Neuron (in vitro differentiated cells): Measurements from ENCODE around the gene EMP2.
"Not testable (repeated sequence)": the region's sequence is repeated elsewhere in the genome, so short reads cannot be mapped to it uniquely, and the experiment has no call there.

ENCODE experiments used
- H2AFZ ChIP-seq: one replicate; pipeline ENCODE4 v1.6.1; 2013; ENCODE audit warnings: low read depth, mild to moderate bottlenecking, inconsistent platforms, low read length, moderate library complexity
- H3K27me3 ChIP-seq: one replicate; pipeline ENCODE4 v1.6.1; 2013; ENCODE audit warnings: low read length; ENCODE audit not compliant: insufficient read depth
- H3K36me3 ChIP-seq: one replicate; pipeline ENCODE4 v1.6.1; 2013; ENCODE audit warnings: low read length; ENCODE audit not compliant: insufficient read depth
- H3K4me1 ChIP-seq: one replicate; pipeline ENCODE4 v1.6.1; 2013; ENCODE audit warnings: low read length; ENCODE audit not compliant: insufficient read depth
- H3K4me3 ChIP-seq: 2 replicates; pipeline ENCODE4 v1.5.1; 2013; ENCODE audit warnings: mild to moderate bottlenecking, low read length, moderate library complexity
- H3K9me3 ChIP-seq: one replicate; pipeline ENCODE4 v1.6.1; 2013; ENCODE audit warnings: low read length

The EMP2 gene

DNA sequence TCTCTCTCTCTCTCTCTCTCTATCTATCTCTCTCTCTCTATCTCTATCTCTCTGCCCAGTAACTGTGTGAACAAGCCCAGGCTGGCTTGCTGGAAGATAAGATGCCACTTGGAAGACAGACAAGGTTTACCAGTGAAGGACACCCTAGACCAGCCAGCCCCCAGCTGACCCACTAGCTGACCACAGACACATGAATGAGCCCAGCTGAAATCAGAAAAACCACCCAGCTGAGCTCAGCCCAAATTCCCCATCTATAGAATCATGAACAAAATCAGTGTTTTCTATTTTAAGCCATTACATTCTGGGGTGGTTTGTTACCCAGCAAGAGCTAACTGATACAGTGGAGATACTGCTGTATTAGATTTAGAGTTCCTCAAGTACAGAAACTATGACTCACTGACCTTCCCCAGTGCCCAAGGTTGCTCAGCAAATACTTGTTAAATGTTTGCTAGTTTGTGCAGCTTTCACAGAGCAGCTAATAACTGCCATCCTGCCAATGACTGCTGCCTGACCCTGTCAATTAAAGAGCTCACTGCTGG is 18.0 kb downstream of the EMP2 start:
- Histone ChIP-seq H3K9me3 (peaks cover 12% of the 10 kb centered on the region), H3K4me3 (no peak overlapping the region), H3K27me3 (no peaks in the 10 kb centered on the region), H3K36me3 (no peaks in the 10 kb centered on the region), H3K4me1 (no peaks in the 10 kb centered on the region), H2AFZ (no peak overlapping the region)

DNA sequence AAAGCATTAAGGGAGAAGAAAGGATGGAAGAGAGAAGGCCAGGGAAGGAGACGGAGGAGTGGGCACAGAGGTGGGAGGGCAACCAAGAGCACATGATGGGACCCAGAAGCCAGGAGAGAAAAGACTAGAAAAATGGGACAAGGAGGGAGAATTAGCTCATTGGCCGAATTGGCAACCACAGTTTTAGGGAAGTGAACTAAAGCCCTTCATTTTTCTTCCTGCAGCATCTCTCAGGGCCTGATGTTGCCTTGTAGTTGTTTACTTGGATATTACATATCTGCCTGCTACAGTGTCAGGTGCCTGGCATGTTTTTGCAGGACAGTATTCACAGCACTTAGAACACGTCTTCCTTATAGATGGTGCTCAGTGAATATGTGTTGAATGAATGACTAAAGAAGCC is 19.0 kb downstream of the EMP2 start:
- peaks cover 12% of the 10 kb centered on the region for H3K9me3 ChIP-seq
- no peaks in the 10 kb centered on the region for H3K27me3 ChIP-seq
- no peak overlapping the region for H2AFZ ChIP-seq
- no peaks in the 10 kb centered on the region for H3K36me3 ChIP-seq
- no peak overlapping the region for H3K4me3 ChIP-seq
- H3K4me1 ChIP-seq, result no peaks in the 10 kb centered on the region

DNA sequence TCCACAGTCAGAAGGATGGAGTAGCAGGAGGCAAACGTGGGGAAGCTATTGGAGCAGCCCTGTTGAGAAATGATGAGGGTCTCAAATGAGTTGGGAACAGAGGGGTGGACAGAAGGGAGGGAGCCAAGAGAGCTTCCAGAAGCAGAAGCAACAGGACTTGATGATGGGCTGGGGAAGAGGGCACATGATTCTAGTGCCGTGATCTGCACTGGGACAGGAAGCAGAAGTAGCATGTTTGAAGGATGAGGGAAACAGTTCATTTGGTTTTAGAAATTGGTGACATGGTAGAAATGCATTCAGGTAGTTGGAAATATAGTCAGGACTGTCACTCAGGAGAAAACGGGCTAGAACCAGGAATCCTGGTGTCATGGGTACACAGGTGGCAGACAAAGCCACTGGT is 19.4 kb downstream of the EMP2 start:
- Histone ChIP-seq H3K27me3 (no peaks in the 10 kb centered on the region), H3K4me1 (no peaks in the 10 kb centered on the region), H3K4me3 (no peak overlapping the region), H3K9me3 (peaks cover 14% of the 10 kb centered on the region), H3K36me3 (no peaks in the 10 kb centered on the region), H2AFZ (no peak overlapping the region)

DNA sequence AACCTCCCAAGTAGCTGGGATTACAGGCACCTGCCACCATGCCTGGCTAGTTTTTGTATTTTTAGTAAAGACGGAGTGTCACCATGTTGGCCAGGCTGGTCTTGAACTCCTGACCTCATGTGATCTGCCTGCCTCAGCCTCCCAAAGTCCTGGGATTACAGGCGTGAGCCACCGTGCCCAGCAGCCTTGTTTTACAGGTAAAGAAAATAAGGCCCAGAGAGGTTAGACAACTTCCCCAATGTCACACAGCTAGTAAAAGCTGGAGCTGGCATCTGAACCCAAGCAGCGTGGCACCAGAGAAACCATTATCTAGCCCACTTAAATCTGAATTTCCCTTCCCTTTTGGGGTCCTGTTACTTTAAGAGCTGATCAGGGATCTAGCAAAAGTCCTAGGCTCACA is 20.6 kb downstream of the EMP2 start:
- not testable (repeated sequence) for H3K27me3 ChIP-seq, H3K4me3 ChIP-seq, H3K4me1 ChIP-seq, H2AFZ ChIP-seq, H3K36me3 ChIP-seq
- H3K9me3 ChIP-seq, result peaks cover 12% of the 10 kb centered on the region

DNA sequence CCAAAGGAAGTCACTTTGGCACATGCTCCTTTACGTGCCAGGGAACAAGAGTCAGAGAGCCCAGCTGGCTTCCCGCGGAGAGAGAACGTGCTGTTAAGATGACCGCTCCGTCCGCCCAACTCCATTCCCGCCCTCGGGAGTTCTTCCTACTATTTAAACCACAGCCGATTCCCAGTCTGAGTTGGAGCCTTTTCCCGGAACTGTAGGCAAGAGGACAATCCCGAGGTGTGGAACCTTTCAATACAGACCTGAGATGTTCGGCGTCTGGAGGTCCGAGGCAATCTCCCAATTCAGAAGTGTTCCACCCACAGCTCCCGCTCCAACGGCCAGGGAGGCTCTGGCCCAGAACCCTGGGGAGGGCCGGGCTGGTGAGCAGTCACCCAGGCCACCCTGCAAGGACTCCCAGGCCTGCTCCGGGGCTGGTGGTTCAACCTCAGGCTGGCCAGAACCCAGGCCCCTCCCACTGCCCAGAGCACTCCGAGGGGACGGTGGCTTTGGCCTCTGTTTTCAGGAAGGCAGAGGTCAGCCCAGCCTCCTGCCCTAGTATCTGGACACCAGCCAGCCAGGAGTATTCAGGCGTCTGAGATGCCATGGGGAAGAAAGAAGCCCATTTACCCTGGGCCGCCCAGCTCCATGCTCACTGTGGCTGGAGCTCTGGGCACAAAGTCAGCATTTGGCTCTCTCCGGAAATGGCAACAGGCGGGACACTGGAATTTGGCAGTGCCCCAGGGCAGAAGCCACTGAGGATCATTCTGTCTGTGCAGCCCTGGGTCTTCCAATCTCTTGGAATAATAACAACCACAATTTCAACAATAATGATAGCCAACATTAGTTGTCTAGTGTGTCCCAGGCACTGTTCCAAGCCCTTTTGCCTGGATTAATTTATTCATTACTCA is 21.4 kb downstream of the EMP2 start:
- Histone ChIP-seq H3K27me3 (no peaks in the 10 kb centered on the region), H3K36me3 (no peaks in the 10 kb centered on the region), H2AFZ (no peak overlapping the region), H3K4me1 (no peaks in the 10 kb centered on the region), H3K9me3 (peaks cover 12% of the 10 kb centered on the region), H3K4me3 (no peak overlapping the region)

DNA sequence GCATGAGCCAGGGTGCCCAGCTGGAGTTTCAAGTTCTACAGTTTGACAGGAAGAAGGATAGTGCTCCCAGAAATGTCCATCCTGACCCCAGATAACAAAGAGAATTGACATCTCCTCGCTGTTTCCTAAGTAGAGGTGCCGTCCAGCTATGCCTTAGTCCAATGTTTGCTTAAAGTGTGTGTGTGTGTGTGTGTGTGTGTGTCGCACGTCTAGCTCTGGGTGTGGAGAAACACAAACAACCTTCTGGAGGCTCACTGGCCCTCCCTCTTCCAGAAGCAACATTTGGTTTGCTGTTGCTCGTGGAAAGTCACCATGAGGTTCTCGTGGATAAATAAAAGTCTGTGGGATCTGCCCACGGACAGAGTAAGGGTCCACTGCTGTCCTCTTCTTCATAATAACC is 22.1 kb downstream of the EMP2 start:
- Histone ChIP-seq H3K4me3 (no peak overlapping the region), H3K36me3 (no peaks in the 10 kb centered on the region), H3K9me3 (peaks cover 5% of the 10 kb centered on the region), H3K27me3 (no peaks in the 10 kb centered on the region), H2AFZ (no peak overlapping the region), H3K4me1 (no peaks in the 10 kb centered on the region)

DNA sequence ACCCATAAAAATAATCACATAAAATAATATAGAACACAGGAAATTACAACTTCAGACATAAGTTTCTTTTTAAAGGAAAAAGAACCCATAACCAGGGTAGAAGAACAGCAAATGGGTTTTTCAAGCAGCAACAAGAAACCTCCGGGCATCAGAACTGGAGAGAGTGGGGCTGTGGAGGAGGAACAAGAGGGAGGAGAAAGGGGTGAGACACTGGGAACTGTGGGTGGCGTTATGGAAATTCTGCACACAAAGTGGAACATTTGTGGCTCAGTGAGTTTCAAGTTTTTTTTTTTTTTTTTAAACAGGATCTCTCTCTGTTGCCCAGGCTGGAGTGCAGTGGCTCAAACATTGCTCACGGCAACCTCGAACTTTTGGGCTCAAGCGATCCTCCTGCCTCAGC is 22.6 kb downstream of the EMP2 start:
- Histone ChIP-seq H3K4me3 (no peak overlapping the region), H3K27me3 (no peaks in the 10 kb centered on the region), H2AFZ (no peak overlapping the region), H3K9me3 (peaks cover 3% of the 10 kb centered on the region), H3K4me1 (no peaks in the 10 kb centered on the region), H3K36me3 (no peaks in the 10 kb centered on the region)

DNA sequence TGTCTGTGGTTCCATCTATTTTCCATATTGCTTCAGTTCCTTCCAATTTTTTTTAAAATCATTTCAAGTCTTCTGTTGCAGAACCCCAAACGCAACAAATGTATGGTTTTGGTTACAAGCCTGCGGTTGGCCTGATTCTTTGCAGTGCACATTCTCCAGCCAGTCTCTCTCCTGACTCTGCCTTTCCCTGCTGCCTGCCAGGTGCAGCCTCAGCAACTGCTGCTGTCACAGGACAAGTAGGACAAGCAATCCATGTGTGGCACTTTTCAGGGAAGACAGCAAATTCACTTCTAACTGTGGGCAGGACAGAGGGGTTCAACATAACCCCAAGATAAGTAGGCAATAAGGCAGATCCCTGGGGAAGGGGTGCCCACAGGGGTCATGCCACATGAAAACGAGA is 24.2 kb downstream of the EMP2 start:
- H3K4me1 ChIP-seq, result no peaks in the 10 kb centered on the region
- no peaks in the 10 kb centered on the region for H3K27me3 ChIP-seq
- no peak overlapping the region for H3K4me3 ChIP-seq
- no peaks in the 10 kb centered on the region for H3K36me3 ChIP-seq
- H2AFZ ChIP-seq, result no peak overlapping the region
- H3K9me3 ChIP-seq, result peaks cover 3% of the 10 kb centered on the region

DNA sequence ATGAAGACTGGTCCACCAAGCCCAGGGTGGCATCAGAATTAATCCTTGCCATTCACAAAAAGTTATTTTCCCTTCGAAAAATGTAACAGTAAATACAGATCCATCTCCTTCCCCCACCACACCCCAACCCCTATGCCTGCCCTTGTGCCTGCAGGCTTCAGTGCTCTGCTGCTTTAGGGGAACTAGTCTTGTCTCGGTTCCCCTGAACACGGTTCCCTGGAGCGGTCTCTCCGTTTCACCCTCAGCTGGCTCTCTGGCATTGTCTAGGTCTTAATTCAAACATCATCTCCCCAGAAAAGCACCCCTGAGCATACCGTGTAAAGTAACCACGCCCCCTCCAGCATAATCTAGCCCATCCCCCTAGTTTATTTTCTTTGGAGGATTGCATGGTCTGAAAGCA is 25.8 kb downstream of the EMP2 start:
- Histone ChIP-seq H2AFZ (no peak overlapping the region), H3K9me3 (peaks cover 3% of the 10 kb centered on the region), H3K27me3 (no peaks in the 10 kb centered on the region), H3K4me3 (no peak overlapping the region), H3K4me1 (no peaks in the 10 kb centered on the region), H3K36me3 (no peaks in the 10 kb centered on the region)

DNA sequence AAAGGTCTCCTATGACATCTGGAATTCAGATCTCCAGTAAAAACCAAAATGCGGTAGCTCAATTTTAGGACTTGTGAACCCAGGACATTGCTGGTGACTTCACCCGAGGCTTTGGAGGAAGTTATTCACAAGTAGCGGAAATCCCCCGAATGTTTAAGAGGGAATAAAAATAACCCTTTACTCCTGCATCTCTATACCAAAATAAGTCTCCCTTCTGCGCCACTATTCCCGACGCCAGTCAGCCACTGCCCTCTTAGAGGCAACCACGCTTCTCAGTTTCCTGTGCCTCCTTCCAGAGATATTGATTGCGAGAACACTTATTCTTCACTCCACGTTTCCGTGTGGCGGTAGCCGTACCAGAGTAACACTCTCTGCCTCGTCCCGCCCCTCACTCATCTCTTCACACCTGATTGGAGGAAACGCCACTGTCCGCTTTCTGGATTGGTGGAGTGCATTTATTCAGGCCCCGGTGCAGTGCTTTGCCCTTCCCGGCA is 27.4 kb downstream of the EMP2 start:
- Histone ChIP-seq H3K4me3 (no peak overlapping the region), H2AFZ (no peak overlapping the region), H3K36me3 (no peaks in the 10 kb centered on the region), H3K9me3 (peaks cover 4% of the 10 kb centered on the region), H3K27me3 (no peaks in the 10 kb centered on the region), H3K4me1 (no peaks in the 10 kb centered on the region)

DNA sequence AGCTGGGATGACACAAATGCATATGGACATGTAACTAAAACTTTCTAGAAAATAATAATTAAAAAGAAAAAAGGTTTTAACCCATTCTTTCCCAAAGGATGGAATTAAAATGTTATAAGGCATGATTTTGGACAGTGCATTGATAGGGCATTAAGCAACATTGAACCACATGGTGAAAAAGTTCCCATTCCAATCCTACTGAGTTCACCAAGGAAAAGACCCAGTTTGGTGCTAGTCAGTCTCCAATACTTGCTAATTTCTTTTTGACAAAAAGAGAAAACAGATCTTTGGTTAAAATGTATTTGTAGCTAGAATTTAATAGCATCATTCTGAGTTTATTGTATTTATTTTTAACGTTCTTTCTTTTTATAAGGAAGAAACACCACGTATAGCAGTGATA is 28.1 kb downstream of the EMP2 start:
- Histone ChIP-seq H3K4me1 (no peaks in the 10 kb centered on the region), H3K36me3 (no peaks in the 10 kb centered on the region), H3K4me3 (no peak overlapping the region), H3K27me3 (no peaks in the 10 kb centered on the region), H2AFZ (no peak overlapping the region), H3K9me3 (peaks cover 4% of the 10 kb centered on the region)

DNA sequence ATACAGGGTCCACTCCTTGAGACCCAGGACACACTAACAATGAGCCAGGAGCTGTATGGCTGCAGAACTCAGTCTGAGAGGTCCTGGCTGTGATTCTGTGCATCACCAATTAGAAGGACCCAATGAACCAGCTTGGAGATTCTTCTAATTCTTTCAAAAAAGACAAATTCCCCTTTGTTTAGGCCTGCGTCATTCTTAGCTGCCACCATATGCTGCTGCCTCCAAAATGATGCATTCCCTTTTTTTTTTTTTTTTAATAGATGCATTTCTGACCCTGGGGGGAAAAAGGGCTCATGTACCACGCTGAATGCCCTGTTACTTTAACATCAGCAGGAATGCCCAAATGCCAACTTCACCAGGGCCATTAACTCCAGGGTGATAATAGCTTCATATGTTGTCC is 28.5 kb downstream of the EMP2 start:
- Histone ChIP-seq H2AFZ (no peak overlapping the region), H3K36me3 (peaks cover under 1% of the 10 kb centered on the region), H3K4me1 (no peaks in the 10 kb centered on the region), H3K4me3 (no peak overlapping the region), H3K27me3 (no peaks in the 10 kb centered on the region), H3K9me3 (peaks cover 6% of the 10 kb centered on the region)

DNA sequence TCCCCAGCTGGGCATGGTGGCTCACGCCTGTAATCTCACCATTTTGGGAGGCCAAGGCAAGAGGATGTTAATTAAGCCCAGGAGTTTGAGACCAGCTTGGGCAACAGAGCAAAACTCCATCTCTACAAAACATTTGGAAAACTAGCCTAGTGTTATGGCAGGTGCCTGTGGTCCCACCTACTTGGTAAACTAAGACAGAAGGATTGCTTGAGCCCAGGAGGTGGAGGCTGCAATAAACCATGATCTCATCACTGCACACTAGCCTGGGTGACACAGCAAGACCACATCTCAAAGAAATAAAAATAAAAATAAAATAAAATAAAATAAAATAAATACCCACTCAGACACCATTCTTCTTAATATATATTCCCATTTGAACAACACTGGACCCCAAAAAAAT is 32.0 kb downstream of the EMP2 start:
- Histone ChIP-seq H3K27me3 (no peaks in the 10 kb centered on the region), H3K36me3 (peaks cover 11% of the 10 kb centered on the region), H3K4me1 (no peaks in the 10 kb centered on the region), H3K9me3 (peaks cover 4% of the 10 kb centered on the region), H3K4me3 (no peak overlapping the region), H2AFZ (no peak overlapping the region)
